Stimulated activated CD4-positive, alpha-beta T cell treated with anti-CD3 and anti-CD28 coated beads, Interleukin-12 subunit alpha, Interleukin-12 subunit beta, amount 100 ng/mL, for 24 hours (primary cell): Measurements from ENCODE around the gene SIGMAR1.
A peak's percentile ranks its signal among the peaks of the same experiment; 100 is the strongest.

Experiments used
- DNase-seq, 2 experiments: peaks; one replicate each; pipeline ENCODE4 v3.0.0-alpha.2; 2020; ENCODE audit warnings: low read depth in 2 of 2

The SIGMAR1 gene

GRCh38 chr9:34637356-34638137 is at the start of gene SIGMAR1:
Gene SIGMAR1, minus strand, starts transcription at chr9:34637787. Its CDS starts 90 bp downstream, at chr9:34637697.
- DNase-seq, result peak; percentile 87 to 92

GRCh38 chr9:34686732-34687131 is 49.1 kb upstream of the SIGMAR1 start:
- DNase-seq, result no peak

DNA sequence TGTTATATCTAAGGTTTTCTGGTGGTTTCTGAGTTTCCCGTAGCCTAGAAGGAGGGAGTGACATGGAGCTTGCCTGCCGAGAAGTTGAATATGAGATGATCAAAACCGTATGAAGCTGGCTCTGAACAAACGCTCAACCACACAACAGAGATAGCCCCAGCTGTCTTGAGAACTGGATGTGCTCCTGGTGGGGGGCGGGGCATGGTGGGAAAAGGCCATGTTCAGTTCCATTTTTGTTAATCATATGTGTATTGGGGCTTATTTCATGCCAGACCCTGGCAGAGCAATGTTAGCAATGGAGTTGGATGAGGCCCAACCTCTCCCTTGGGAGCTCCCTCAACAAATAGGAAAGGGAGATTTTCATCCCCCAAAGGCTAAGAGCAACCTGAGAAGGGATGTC is 48.6 kb upstream of the SIGMAR1 start:
- DNase-seq, result no peak

DNA sequence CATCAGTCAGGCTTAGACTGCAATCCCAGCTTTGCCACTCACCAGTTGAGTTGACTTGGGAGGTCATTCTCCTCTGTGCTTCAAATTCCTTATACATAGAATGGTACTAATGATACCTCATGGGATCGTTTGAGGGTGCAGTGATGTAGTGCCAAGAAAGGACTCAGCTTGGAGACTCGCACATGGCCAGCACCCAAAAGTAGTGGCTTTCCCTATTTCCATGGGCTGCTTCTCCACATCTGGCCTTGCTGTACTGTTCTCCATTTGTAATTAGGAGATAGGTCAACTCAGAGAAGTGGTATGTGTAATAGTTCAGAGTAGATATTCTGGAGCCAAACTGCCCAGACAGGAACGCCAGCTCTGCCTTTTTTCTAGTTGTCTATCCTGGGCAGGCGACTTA is 48.0 kb upstream of the SIGMAR1 start:
- DNase-seq, result no peak

DNA sequence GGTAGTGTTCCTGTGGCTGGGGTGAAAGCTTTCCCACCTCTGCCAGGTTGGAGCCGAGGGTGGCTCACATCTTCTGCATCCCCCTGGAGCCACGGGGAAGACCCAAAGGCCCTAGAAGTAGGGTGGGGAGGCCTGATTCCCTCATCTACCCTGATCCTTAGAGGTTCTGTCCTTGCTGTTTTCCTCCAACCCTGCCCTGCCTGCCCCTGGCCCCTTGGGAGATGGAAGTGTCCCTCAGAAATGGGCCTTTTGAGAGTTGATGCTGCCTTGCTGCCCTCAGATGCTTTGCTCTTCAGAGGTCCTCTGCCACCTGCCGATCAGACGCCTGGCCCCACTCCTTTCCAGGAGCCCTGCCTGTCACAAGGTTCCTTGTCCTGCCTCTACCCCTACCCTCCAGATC is 47.2 kb upstream of the SIGMAR1 start:
- DNase-seq, result no peak

DNA sequence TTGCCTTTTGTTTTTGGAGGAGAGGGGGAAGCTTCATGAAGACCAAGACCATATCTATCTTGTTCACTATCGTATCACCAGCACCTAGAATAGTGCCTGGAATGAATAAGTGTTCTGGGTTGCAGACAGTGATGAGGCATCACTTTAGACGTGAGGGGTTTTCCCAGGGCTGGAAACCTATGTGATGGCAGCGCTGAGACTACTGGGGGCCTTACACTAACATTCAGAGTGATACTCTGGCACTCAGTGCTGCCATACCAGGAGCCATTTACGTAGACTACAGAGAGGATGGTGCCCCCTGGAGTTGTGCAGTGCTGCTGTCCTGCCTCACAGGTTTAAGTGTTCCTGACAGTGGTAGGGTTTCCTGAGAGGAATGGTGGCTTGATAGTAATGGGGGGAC is 46.6 kb upstream of the SIGMAR1 start:
- peak in 1 of 2 experiments; percentile 11 for DNase-seq

DNA sequence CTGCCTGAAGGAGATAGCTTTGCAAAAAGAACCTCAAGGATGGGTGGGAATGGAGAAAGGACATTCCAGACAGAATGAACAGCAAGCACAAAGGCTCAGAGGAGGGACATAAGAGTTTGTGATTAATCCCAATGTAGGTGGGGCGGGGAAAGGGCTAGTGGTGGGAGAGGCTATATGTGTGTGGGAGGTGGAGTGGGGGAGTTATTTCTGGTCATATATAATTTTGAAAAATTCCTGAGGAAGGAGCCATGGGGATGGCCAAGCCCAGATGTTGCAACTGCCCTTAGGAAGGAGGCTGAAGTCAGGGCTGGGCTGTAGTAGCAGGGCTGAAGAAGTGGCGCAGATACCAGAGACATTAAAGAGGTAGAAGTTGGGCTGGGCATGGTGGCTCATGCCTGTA is 38.3 kb upstream of the SIGMAR1 start:
- DNase-seq, result no peak

GRCh38 chr9:34675048-34675714 is 37.6 kb upstream of the SIGMAR1 start:
- DNase-seq, result peak; percentile 24 to 61

- no peak for DNase-seq
Measured at GRCh38 chr9:34674440-34674839, 36.9 kb upstream of the SIGMAR1 start.

DNA sequence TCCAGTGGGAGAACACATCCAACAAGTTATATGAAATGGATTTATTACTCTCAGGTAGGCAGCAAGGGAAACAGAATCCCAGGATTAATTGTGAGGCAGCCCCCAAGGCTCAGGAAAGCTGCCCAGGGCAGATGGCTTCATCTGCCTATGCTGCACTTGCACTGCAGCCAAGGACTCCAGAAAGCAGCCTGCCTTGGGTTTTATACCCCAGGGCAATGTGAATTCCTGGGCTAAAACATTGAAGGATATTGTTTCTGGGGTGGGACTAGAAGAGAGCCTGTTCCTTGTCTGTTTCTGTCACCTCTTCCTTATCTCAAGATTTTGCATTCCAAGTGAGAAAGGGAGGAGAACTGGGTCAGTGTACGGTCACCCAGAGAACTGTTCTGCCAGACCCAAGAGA is 33.7 kb upstream of the SIGMAR1 start:
- DNase-seq, result no peak

DNA sequence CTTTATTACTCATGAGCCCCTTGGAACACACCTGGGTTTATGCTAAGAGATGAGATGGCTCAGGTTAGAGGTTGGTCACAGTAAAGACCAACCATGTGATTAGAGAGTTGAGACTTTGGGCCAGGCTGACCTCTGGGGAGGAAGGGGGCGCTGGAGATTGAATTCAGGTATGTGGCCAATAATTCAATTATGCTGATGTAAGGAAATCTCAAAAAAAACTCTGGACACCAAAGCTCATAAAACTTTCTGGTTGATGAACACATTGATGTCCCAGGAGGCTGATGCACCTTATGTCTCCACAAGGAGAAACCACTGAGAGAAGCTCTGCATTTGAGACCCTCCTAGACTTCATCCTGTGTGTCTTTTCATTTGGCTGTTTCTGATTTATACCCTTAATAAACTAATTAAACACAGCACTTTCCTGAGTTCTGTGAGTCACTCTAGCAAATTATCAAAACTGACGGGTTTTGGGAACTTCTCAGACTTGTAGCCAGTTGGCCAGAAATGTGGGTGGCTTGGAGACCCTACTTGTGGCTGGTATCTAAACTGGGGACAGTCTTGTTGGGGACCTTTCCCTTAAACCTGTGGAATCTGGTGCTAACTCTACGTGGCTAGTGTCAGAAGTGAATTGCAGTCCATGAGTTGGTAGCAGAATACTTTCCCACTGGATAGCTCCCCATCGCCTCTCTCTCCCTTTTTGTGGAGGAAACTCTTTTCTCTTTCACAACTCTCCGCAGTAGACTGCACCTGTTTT is 32.4 kb upstream of the SIGMAR1 start:
- no peak for DNase-seq

DNA sequence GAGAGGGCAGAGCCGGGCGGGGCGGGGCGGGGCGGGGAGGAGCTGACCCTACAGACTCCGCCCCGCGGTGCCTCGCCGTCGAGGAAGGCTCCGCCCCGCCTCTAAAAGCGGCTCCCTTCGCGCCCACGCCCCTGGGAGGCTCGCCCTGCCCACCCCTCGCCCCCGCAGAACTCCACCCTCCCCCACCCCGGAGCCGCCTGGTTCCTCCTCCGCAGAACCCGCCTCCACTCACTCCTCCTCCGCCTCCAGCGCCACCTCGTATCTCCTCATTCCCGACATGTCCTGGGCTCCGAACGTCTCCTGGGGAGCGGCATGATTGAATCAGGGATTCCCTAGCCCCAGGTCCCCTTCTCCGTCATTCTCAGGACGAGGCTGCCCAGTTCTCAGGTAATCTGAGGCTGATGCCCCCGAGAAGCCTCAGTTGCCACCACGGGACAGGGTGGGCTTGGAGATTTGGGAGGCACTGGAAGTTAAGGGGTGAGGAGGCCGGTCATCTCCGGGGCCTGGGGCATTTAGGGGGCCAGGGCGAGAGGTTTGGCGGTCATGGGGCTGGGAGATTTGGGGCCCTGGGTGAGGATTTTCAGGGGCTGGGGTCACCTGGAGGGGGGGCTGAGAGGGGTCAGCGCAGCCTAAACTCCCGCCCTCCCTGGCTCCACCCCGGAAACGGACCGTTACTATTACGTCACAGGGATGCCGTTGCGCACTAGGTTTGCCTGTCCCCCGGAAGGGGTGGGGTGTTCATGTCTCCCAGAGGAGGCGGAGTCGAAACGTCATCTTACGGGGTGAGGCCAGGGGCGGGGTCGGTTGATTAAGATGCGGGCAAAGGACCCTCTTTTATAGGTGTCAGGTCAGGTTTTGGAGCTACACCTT is 28.0 kb upstream of the SIGMAR1 start:
- peak; percentile 61 to 75 for DNase-seq

- DNase-seq, result no peak
Measured at GRCh38 chr9:34665067-34665380, 27.4 kb upstream of the SIGMAR1 start.

- peak; percentile 47 to 77 for DNase-seq
Measured at GRCh38 chr9:34664281-34665066, 26.9 kb upstream of the SIGMAR1 start.

GRCh38 chr9:34663303-34663605 is 25.7 kb upstream of the SIGMAR1 start:
- no peak for DNase-seq

- DNase-seq, result no peak
Measured at GRCh38 chr9:34662526-34663302, 25.1 kb upstream of the SIGMAR1 start, which contains the start of gene CCL27. Gene CCL27, minus strand, starts transcription at chr9:34662657. Its CDS starts 24 bp downstream, at chr9:34662633.

- DNase-seq, result no peak
Measured at GRCh38 chr9:34659592-34660253, 22.1 kb upstream of the SIGMAR1 start.

DNA sequence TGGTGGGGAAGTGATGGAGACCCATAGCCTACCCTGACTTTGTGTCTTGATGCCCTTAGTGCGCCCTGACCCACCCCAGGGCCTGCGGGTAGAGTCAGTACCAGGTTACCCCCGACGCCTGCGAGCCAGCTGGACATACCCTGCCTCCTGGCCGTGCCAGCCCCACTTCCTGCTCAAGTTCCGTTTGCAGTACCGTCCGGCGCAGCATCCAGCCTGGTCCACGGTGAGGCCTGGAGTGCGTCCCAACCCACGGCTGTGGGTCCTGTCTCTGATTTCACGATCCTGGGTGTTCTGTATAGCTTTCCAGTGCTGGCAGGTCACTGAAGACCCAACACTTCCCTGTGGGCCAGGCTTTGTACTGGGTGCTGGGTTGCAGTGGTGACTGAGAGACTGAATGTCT is 20.9 kb upstream of the SIGMAR1 start:
- no peak for DNase-seq

DNA sequence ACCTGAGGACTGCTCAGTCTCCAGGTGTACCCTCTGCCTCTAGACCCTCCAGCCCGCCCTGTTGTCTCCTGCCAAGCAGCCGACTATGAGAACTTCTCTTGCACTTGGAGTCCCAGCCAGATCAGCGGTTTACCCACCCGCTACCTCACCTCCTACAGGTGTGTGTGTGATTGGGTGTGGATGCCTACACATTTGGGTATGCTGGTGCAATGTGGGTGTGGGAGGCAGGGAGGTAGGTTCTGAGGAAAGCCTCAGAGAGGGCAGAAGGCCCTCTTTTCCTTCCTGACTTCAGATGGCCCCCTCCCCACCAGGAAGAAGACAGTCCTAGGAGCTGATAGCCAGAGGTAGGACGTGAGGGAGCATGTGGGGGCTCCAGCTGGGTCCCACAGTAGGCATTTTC is 19.4 kb upstream of the SIGMAR1 start:
- no peak for DNase-seq

- DNase-seq, result no peak
Measured at GRCh38 chr9:34655394-34655793, 17.8 kb upstream of the SIGMAR1 start.
